Effector memory CD4-positive, alpha-beta T cell (primary cell): Measurements from ENCODE around the gene SGMS1.

Source experiments
- DNase-seq, 3 donors: peaks; one replicate each; pipeline ENCODE4 v3.0.0-alpha.2; 2020
- H3K27ac ChIP-seq: 2 replicates; pipeline ENCODE4 v1.7.0; 2013; ENCODE audit warnings: mild to moderate bottlenecking, low read length, moderate library complexity; ENCODE audit not compliant: insufficient read depth, poor library complexity, severe bottlenecking
- H3K27me3 ChIP-seq: replicated peaks from 2 replicates; pipeline ENCODE4 v1.7.0; 2013; ENCODE audit warnings: mild to moderate bottlenecking, low read length; ENCODE audit not compliant: insufficient read depth, control insufficient read depth, poor library complexity, severe bottlenecking
- H3K36me3 ChIP-seq: 2 replicates; pipeline ENCODE4 v1.7.0; 2013; ENCODE audit warnings: mild to moderate bottlenecking, low read length, moderate library complexity; ENCODE audit not compliant: control insufficient read depth, insufficient read depth
- H3K4me1 ChIP-seq: 2 replicates; pipeline ENCODE4 v1.7.0; 2013; ENCODE audit warnings: low read length, mild to moderate bottlenecking; ENCODE audit not compliant: control insufficient read depth, insufficient read depth, poor library complexity, severe bottlenecking
- H3K4me3 ChIP-seq: 2 replicates; pipeline ENCODE4 v1.7.0; 2013; ENCODE audit warnings: low read length, low read depth, mild to moderate bottlenecking; ENCODE audit not compliant: insufficient read depth, poor library complexity, severe bottlenecking
- H3K9me3 ChIP-seq: 2 replicates; pipeline ENCODE4 v1.7.0; 2013; ENCODE audit warnings: mild to moderate bottlenecking, low read length, moderate library complexity; ENCODE audit not compliant: control insufficient read depth

Gene SGMS1

DNA sequence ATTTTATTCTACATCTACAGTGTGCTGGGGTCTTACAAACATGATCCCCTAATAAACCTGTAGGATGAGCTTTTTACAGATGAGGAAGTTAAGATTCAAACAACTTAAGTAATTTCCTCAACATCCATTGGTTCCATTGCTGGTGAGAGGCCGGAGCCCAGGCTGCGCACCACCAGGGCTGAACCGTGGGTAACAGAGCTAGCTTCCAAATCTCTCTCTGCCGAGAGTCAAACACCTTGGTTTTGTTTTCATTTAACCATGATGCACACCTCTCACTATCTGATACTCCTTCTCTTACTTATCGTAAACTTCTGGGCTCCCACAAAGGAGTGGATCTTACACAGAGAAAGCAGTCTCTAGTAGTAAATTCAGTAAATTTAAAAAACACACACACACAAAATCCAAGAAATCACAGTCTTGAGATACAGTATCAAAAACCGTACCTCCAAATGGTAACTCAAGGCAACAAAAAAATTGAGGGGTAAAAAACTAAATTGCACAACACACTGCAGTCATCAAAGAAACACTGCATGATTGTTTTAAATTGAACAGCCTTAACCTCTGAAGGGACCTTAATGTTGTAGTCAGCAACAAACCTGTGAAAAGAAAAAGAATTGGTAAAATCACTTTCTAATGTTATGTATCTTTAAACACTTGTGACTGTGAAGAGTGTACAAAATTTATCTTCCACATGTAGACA, 20.5 kb downstream of the SGMS1 start:
- Histone ChIP-seq H3K4me1 (peaks cover 20% of the 10 kb centered on the region), H3K9me3 (no peaks in the 10 kb centered on the region), H3K36me3 (no peaks in the 10 kb centered on the region), H3K27ac (no peak overlapping the region), H3K27me3 (no peaks in the 10 kb centered on the region), H3K4me3 (no peak overlapping the region)
- no peak for DNase-seq

- Histone ChIP-seq H3K9me3 (no peaks in the 10 kb centered on the region), H3K27ac (no peak overlapping the region), H3K4me3 (no peak overlapping the region), H3K4me1 (peaks cover 20% of the 10 kb centered on the region), H3K27me3 (no peaks in the 10 kb centered on the region), H3K36me3 (no peaks in the 10 kb centered on the region)
- no peak for DNase-seq
Observed at GRCh38 chr10:50601974-50602373, 21.8 kb downstream of the SGMS1 start.

DNA sequence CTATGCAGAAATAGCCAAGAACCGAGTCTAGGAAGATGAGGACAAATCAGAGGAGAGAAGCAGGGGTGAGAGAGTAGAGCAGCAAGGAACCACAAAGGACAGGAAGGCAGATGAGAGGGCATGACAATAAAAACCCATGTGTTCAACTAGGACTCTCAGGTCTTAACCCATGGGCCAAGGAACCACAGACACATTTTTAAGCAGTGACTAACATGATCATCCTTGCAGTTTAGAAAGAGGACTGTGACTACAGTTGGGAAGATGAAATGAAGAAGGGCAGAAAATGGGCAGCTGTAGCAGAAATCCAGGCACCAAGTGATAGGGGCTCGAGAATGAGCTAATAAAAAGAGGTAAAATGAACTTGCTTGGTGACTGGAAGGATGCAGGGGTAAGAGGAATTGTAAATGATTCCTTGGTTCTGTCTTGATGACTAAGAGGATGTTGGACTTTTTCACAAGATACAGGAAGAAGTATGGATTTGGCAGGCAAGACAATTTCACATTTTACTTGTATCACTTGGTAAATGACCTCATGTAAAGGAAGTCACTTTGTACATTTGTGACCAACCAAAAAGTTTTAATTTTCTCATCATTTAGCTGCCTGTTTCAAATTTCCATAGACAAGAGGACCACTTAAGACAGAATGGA, 22.8 kb downstream of the SGMS1 start:
- Histone ChIP-seq H3K4me1 (peaks cover 18% of the 10 kb centered on the region), H3K27me3 (no peaks in the 10 kb centered on the region), H3K36me3 (no peaks in the 10 kb centered on the region), H3K4me3 (no peak overlapping the region), H3K9me3 (no peaks in the 10 kb centered on the region), H3K27ac (no peak overlapping the region)
- no peak for DNase-seq

DNA sequence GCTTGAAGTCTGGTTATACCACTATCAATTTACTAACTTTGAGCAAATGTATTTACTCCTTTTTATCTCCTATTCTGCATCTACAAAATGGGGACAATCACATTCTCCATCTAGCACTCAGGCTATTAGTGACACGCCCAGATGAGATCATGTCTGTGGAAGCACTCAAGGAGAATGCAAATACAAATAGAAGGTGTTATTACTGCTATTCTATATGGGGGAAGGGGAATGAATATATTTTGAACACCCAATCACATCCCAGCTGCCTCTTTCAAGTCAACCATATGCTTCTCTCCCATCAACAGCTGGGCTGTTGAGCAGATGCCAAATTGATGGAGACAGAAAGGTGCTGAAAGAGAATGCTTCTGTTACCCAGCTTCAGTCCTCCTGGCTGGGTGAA, 23.5 kb downstream of the SGMS1 start:
- H3K4me3 ChIP-seq: no peak overlapping the region
- no peaks in the 10 kb centered on the region for H3K27me3 ChIP-seq
- peaks cover 11% of the 10 kb centered on the region for H3K4me1 ChIP-seq
- no peaks in the 10 kb centered on the region for H3K36me3 ChIP-seq
- no peaks in the 10 kb centered on the region for H3K9me3 ChIP-seq
- H3K27ac ChIP-seq: no peak overlapping the region
- DNase-seq: no peak

DNA sequence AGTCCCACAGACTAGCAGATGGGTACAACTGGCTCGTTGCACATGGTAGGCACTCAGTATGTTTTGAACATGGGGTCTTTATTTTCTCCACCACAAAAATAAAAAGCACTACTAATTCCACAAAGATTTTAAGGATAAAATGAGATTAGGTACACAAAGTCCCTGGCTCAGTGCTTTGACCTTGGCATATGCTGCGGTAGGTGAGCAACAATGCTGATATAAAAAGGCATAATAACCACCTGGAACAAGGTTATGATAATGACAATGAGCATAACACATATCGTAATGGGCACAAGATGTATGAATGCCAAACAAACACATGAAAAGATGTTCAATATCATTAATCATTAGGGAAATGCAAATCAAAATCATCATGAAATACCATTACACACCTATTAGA, 26.9 kb downstream of the SGMS1 start:
- Histone ChIP-seq H3K36me3 (no peaks in the 10 kb centered on the region), H3K4me1 (peaks cover 7% of the 10 kb centered on the region), H3K9me3 (no peaks in the 10 kb centered on the region), H3K4me3 (no peak overlapping the region), H3K27ac (no peak overlapping the region), H3K27me3 (no peaks in the 10 kb centered on the region)
- no peak for DNase-seq

GRCh38 chr10:50596456-50596855, 27.3 kb downstream of the SGMS1 start:
- H3K27me3 ChIP-seq: no peaks in the 10 kb centered on the region
- H3K4me3 ChIP-seq: no peak overlapping the region
- no peaks in the 10 kb centered on the region for H3K9me3 ChIP-seq
- no peak for DNase-seq
- H3K27ac ChIP-seq: no peak overlapping the region
- H3K4me1 ChIP-seq: peaks cover 7% of the 10 kb centered on the region
- no peaks in the 10 kb centered on the region for H3K36me3 ChIP-seq

DNA sequence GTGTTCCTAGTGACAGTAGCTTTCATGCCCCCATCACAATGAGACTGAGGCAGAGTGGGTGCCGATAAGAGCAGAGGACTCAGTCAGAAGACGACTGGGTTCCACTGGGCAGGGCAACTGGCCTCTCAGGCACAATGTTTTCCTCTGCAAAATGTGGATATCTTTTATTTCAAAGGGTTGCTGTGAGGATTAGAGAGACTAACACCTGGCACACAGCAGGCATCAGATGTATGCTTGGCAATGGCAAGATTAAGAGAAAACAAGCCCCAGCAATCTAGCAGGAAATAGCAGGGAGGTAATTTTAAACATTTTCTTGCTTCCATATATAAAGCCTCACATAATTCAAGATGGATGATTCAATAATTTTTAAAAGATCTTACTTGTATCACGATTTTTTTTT, 28.0 kb downstream of the SGMS1 start:
- no peak for DNase-seq

GRCh38 chr10:50593523-50594376, 30.0 kb downstream of the SGMS1 start:
- H3K27me3 ChIP-seq: no peaks in the 10 kb centered on the region
- no peaks in the 10 kb centered on the region for H3K9me3 ChIP-seq
- no peak overlapping the region for H3K4me3 ChIP-seq
- no peak for DNase-seq
- H3K36me3 ChIP-seq: peaks cover 10% of the 10 kb centered on the region
- H3K4me1 ChIP-seq: no peaks in the 10 kb centered on the region
- no peak overlapping the region for H3K27ac ChIP-seq

More for the DNA sequence above, 28.0 kb downstream of the SGMS1 start:
- H3K27me3 ChIP-seq: no peaks in the 10 kb centered on the region
- no peak overlapping the region for H3K27ac ChIP-seq
- no peaks in the 10 kb centered on the region for H3K9me3 ChIP-seq
- no peaks in the 10 kb centered on the region for H3K36me3 ChIP-seq
- peaks cover 2% of the 10 kb centered on the region for H3K4me1 ChIP-seq
- no peak overlapping the region for H3K4me3 ChIP-seq

- H3K4me3 ChIP-seq: no peak overlapping the region
- no peaks in the 10 kb centered on the region for H3K4me1 ChIP-seq
- no peaks in the 10 kb centered on the region for H3K27me3 ChIP-seq
- H3K36me3 ChIP-seq: peaks cover 14% of the 10 kb centered on the region
- no peaks in the 10 kb centered on the region for H3K9me3 ChIP-seq
- no peak overlapping the region for H3K27ac ChIP-seq
- no peak for DNase-seq
Observed at GRCh38 chr10:50592961-50593418, 30.8 kb downstream of the SGMS1 start.

- H3K36me3 ChIP-seq: peaks cover 14% of the 10 kb centered on the region
- no peak for DNase-seq
- H3K27ac ChIP-seq: no peak overlapping the region
- H3K9me3 ChIP-seq: no peaks in the 10 kb centered on the region
- no peak overlapping the region for H3K4me3 ChIP-seq
- no peaks in the 10 kb centered on the region for H3K27me3 ChIP-seq
- H3K4me1 ChIP-seq: no peaks in the 10 kb centered on the region
Observed at GRCh38 chr10:50590935-50591334, 32.8 kb downstream of the SGMS1 start.
